HFF-Myc (cell line): ENCODE measurements around the gene TBRG4.

Experiments
- DNase-seq: peaks from one replicate; pipeline ENCODE4 v3.0.0-alpha.2; 2011; ENCODE audit warnings: low read depth; ENCODE audit errors: extremely low read depth
- H3K4me3 ChIP-seq: replicated peaks from 2 replicates; pipeline ENCODE4 v1.5.1; 2011; ENCODE audit warnings: low read depth, mild to moderate bottlenecking, control low read depth, low read length
- TF ChIP-seq, protein P1 (sequence below): IDR thresholded peaks from 2 replicates; pipeline ENCODE4 v1.5.1; 2012; ENCODE audit warnings: mild to moderate bottlenecking, low read depth, low read length, control low read depth; ENCODE audit errors: missing control alignments

The TBRG4 gene

DNA sequence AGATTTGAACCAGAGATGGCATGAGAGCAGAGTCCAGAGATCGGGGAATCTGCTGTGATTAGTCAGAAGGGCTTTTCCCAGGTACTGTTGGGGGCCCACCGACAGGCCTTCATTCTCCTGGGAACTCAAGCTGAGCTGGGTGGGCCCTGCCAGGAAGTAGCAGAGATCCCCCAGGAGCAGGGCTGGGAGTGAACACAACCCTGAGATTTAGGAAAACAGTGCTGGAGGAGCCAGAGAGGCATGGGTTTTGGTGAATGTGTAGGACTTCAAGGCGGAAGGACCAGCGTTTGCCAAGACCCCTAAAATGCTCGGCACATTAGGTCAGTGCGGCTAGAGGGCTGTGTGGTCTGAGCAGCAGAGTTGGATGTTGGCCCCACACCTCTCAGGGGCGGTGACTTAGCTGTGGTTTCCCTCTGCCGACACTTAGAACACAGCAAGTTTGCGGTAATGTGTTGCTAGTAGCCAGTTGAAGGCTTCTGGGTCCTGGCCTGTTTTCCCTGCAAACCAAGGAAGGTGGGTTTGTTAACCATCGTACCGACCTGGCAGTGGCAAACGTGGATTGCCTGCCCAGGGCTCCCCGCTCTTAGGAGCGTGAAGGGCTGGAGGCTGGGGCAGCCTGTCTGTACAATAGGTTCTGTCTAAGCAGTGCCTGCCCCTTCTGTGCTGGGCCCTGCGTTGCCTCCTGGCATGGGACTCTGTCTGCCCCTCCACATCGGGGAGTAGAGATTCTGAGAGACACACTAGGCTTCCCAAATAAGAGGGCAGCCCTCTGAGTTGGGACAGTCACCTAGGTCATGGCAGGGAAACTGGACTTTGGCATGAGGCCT is 36.8 kb downstream of the TBRG4 start:
- no peak for DNase-seq
- TF ChIP-seq, protein P1, sequence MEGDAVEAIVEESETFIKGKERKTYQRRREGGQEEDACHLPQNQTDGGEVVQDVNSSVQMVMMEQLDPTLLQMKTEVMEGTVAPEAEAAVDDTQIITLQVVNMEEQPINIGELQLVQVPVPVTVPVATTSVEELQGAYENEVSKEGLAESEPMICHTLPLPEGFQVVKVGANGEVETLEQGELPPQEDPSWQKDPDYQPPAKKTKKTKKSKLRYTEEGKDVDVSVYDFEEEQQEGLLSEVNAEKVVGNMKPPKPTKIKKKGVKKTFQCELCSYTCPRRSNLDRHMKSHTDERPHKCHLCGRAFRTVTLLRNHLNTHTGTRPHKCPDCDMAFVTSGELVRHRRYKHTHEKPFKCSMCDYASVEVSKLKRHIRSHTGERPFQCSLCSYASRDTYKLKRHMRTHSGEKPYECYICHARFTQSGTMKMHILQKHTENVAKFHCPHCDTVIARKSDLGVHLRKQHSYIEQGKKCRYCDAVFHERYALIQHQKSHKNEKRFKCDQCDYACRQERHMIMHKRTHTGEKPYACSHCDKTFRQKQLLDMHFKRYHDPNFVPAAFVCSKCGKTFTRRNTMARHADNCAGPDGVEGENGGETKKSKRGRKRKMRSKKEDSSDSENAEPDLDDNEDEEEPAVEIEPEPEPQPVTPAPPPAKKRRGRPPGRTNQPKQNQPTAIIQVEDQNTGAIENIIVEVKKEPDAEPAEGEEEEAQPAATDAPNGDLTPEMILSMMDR, result no peak
- no peak overlapping the region for H3K4me3 ChIP-seq

GRCh38 chr7:45073786-45074527 is 37.5 kb downstream of the TBRG4 start:
- no peak for DNase-seq
- no peak overlapping the region for H3K4me3 ChIP-seq
- TF ChIP-seq, protein P1, result no peak

DNA sequence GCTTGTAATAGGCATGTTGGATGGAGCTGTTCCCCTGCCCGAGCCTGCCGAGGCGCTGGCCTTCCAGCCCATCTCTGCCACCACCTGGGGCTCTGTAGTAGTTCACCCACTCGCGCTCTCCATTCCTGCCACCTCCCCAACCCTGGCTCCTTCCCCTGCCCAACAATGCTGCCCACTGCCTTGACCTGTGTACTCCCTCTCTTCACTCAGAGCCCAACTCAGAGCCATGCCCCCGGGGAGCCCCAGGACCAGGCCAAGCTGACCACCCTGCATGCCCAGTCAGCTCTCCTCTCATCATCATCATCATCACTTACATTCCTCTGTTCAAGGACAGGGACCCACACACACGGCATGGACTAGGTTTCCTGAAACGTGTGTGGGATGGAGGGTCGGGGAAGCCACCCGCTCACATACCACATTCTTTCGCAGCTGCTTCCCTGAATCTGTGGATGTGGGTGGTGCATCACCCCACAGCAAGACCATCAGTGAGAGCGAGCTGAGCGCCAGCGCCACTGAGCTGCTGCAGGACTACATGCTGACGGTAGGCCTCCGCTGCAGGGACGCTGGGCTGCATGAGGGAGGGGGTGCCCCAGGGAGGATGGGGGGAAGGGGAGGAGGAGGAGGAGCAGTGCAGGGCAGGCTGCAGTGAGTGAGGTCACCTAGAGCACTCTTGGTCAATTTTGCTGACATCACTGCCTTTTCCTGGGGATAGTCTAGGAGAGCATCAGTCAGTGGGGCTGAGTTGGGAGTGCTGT is 38.3 kb downstream of the TBRG4 start:
- no peak overlapping the region for H3K4me3 ChIP-seq

GRCh38 chr7:45072131-45073030 is 39.1 kb downstream of the TBRG4 start:
- H3K4me3 ChIP-seq, result no peak overlapping the region
- DNase-seq, result no peak
- TF ChIP-seq, protein P1, result no peak

More for the DNA sequence above, 38.3 kb downstream of the TBRG4 start:
- DNase-seq, result no peak
- TF ChIP-seq, protein P1, result no peak

DNA sequence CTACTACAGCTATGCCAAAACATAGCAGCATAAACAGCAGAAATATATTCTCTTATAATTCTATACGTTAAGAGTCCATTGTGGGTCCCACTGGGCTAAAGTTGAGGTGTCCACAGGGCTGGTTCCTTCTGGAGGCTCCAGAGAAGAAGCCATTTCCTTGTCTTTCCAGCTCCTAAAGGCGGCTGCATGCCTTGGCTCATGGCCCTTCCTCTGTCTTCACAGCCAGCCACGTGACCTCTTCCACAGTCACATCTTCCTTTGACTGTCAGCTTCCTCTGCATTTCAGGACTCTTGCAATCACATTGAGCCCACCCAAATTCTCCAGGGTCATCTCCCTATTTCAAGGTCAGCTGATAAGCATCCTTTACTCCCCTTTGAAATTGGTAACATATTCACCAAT is 40.0 kb downstream of the TBRG4 start:
- no peak for DNase-seq
- TF ChIP-seq, protein P1, result no peak
- no peak overlapping the region for H3K4me3 ChIP-seq

- no peak for DNase-seq
- TF ChIP-seq, protein P1, result no peak
- no peak overlapping the region for H3K4me3 ChIP-seq
Observed at GRCh38 chr7:45070254-45070642, 41.2 kb downstream of the TBRG4 start.
